K562 (cell line): Measurements from ENCODE around the gene L3MBTL3. TPM values are rescaled to one million over a fixed set of nuclear protein-coding genes. Genes with fewer than 3 reads are reported as not detected.

ENCODE experiments used
- ASH1L ChIP-seq: fragments of 450-650 bp; IDR thresholded peaks from 2 replicates; pipeline ENCODE4 v1.6.1; 2018; ENCODE audit warnings: borderline replicate concordance, mild to moderate bottlenecking, low read depth; ENCODE audit not compliant: partially characterized antibody
- CCNT2 ChIP-seq: IDR thresholded peaks from 2 replicates; pipeline ENCODE4 v1.6.1; 2011; ENCODE audit warnings: borderline replicate concordance, low read depth, mild to moderate bottlenecking, moderate library complexity, mixed read lengths, low read length; ENCODE audit not compliant: insufficient read length; ENCODE audit errors: extremely low read depth
- CEBPB ChIP-seq: fragments of 450-650 bp; IDR thresholded peaks from 2 replicates; pipeline ENCODE4 v1.6.1; 2016; ENCODE audit warnings: missing genetic modification characterization, missing compliant biosample characterization
- EHMT2 ChIP-seq: fragments of 450-650 bp; IDR thresholded peaks from 2 replicates; pipeline ENCODE4 v1.6.1; 2018; ENCODE audit warnings: antibody characterized with exemption
- FIP1L1 ChIP-seq: fragments of 200-400 bp; formaldehyde crosslinking; IDR thresholded peaks from 2 replicates; pipeline ENCODE4 v1.6.1; 2018; ENCODE audit warnings: mild to moderate bottlenecking, low read depth, low read length; ENCODE audit not compliant: poor library complexity, severe bottlenecking
- HDAC3 ChIP-seq: fragments of 450-650 bp; IDR thresholded peaks from 2 replicates; pipeline ENCODE4 v1.6.1; 2018; ENCODE audit warnings: borderline replicate concordance, mild to moderate bottlenecking, moderate library complexity; ENCODE audit not compliant: partially characterized antibody
- HNRNPLL ChIP-seq: fragments of 200-400 bp; formaldehyde crosslinking; IDR thresholded peaks from 2 replicates; pipeline ENCODE4 v1.6.1; 2017; ENCODE audit warnings: low read length, low read depth, mild to moderate bottlenecking; ENCODE audit not compliant: poor library complexity, severe bottlenecking
- NRF1 ChIP-seq, 2 experiments: fragments of 450-650 bp; IDR thresholded peaks in 1 of 2; conservative IDR thresholded peaks in 1 of 2; 2 replicates each; pipeline ENCODE4 v1.6.1; 2014; ENCODE audit warnings: mild to moderate bottlenecking in 2 of 2
- RB1 ChIP-seq: fragments of 450-650 bp; IDR thresholded peaks from 2 replicates; pipeline ENCODE4 v1.6.1; 2017; ENCODE audit warnings: low read depth, mild to moderate bottlenecking
- RBFOX2 ChIP-seq: fragments of 200-400 bp; formaldehyde crosslinking; IDR thresholded peaks from 2 replicates; pipeline ENCODE4 v1.6.1; 2017; ENCODE audit warnings: low read depth, mild to moderate bottlenecking, low read length, moderate library complexity
- ZBED1 ChIP-seq: IDR thresholded peaks from 2 replicates; pipeline ENCODE4 v1.6.1; 2014
- ZNF24 ChIP-seq: fragments of 450-650 bp; IDR thresholded peaks from 2 replicates; pipeline ENCODE4 v1.6.1; 2016
- polyA plus RNA-seq, 8 experiments: library from polyadenylated mRNA; depleted of rRNA in 4 of 8; stranded (reverse) in 5 of 8; unstranded in 3 of 8; fragments of >200 nt; fragmentation: Nextera tagmentation in 2 of 8; fragmentation: Illumina TruSeq in 1 of 8; extraction: Ambion mirVana in 2 of 8; extraction: Trizol in 1 of 8; gene quantifications; 2 replicates each; pipeline versions ENCODE4 v1.2.1 to v1.2.3, GENCODE V29; 2011 to 2014; ENCODE audit warnings: inconsistent platforms in 1 of 8, missing spikeins in 1 of 8
- total RNA-seq, 7 experiments: library from RNA; depleted of rRNA in 6 of 7; stranded (reverse); fragments of >200 nt in 6 of 7; fragmentation: Illumina TruSeq in 2 of 7; extraction: Trizol in 2 of 7; gene quantifications; 2 replicates each; pipeline versions ENCODE4 v1.2.1 to v1.2.3, GENCODE V29; 2011 to 2021; ENCODE audit warnings: low replicate concordance in 1 of 7
- TF ChIP-seq, protein P1 (sequence below): fragments of 200-800 bp; sonication (Bioruptor generic); IDR thresholded peaks from 2 replicates; pipeline ENCODE4 v1.6.1; 2017; ENCODE audit warnings: missing genetic modification characterization, missing compliant biosample characterization
- TF ChIP-seq, protein P2 (sequence below): sonication (generic); formaldehyde crosslinking; IDR thresholded peaks from 2 replicates; pipeline ENCODE4 v1.8.0; 2022; ENCODE audit warnings: mild to moderate bottlenecking, missing genetic modification reagents
- TF ChIP-seq, protein P3 (sequence below): fragments of 450-650 bp; IDR thresholded peaks from one replicate; pipeline ENCODE4 v1.6.1; 2018; ENCODE audit warnings: mild to moderate bottlenecking, moderate library complexity; ENCODE audit not compliant: partially characterized antibody
- TF ChIP-seq, protein P4 (sequence below): sonication (generic); formaldehyde crosslinking; IDR thresholded peaks from 2 replicates; pipeline ENCODE4 v1.8.0; 2022; ENCODE audit warnings: mild to moderate bottlenecking, missing genetic modification reagents

Gene L3MBTL3
- total and polyA plus RNA-seq, 9 of the 15 experiments (the other 6 are each of a cell fraction or from before 2014, with no cell fraction given), result 0.83 to 6.9 (median 5.4) TPM

DNA sequence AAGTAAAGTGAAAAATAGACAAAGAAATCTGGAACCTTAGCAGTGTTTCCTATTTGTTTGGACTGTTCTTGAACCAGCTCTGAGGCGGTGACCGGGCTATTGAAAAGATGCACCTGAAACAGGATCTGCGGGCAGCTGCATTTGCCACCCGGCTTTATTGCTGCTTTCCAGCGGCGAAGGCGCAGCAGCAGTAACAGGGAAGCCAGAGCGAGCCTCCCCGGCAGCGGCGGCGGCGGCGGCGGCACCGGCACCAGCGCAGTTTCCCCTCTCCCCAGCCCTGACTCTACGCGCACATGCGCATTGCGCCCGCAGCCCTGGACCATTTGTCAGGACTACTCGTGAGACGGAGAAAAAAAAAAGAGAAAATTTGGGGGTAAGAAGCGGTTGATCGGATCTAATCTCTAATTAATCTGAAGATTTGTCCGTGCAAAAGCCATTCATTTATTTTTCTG lies at the start of gene L3MBTL3 (continued):
- TF ChIP-seq ZNF24 (peak; percentile 92), NRF1 (conservative IDR thresholded peaks at IDR 0.05 in 1 of 2, IDR thresholded peaks at IDR 0.05 in 1 of 2) (peak; percentile 96 to 97), ASH1L (no peak), HNRNPLL (peak; percentile 99), HDAC3 (peak; percentile 83), CCNT2 (peak; percentile 20), CEBPB (tag) (no peak), RBFOX2 (peak; percentile 63), FIP1L1 (no peak), ZBED1 (no peak), RB1 (0 out of 2 replicates have a peak, but pooled peaks have one; percentile 39), EHMT2 (no peak)
- TF ChIP-seq, protein P1, sequence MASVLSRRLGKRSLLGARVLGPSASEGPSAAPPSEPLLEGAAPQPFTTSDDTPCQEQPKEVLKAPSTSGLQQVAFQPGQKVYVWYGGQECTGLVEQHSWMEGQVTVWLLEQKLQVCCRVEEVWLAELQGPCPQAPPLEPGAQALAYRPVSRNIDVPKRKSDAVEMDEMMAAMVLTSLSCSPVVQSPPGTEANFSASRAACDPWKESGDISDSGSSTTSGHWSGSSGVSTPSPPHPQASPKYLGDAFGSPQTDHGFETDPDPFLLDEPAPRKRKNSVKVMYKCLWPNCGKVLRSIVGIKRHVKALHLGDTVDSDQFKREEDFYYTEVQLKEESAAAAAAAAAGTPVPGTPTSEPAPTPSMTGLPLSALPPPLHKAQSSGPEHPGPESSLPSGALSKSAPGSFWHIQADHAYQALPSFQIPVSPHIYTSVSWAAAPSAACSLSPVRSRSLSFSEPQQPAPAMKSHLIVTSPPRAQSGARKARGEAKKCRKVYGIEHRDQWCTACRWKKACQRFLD (CRISPR knock-in tag), result no peak
- TF ChIP-seq, protein P2, sequence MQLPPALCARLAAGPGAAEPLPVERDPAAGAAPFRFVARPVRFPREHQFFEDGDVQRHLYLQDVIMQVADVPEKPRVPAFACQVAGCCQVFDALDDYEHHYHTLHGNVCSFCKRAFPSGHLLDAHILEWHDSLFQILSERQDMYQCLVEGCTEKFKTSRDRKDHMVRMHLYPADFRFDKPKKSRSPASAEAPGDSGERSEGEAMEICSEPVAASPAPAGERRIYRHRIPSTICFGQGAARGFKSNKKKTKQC (CRISPR knock-in tag), result no peak
- TF ChIP-seq, protein P3, sequence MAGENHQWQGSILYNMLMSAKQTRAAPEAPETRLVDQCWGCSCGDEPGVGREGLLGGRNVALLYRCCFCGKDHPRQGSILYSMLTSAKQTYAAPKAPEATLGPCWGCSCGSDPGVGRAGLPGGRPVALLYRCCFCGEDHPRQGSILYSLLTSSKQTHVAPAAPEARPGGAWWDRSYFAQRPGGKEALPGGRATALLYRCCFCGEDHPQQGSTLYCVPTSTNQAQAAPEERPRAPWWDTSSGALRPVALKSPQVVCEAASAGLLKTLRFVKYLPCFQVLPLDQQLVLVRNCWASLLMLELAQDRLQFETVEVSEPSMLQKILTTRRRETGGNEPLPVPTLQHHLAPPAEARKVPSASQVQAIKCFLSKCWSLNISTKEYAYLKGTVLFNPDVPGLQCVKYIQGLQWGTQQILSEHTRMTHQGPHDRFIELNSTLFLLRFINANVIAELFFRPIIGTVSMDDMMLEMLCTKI, result no peak
- TF ChIP-seq, protein P4, sequence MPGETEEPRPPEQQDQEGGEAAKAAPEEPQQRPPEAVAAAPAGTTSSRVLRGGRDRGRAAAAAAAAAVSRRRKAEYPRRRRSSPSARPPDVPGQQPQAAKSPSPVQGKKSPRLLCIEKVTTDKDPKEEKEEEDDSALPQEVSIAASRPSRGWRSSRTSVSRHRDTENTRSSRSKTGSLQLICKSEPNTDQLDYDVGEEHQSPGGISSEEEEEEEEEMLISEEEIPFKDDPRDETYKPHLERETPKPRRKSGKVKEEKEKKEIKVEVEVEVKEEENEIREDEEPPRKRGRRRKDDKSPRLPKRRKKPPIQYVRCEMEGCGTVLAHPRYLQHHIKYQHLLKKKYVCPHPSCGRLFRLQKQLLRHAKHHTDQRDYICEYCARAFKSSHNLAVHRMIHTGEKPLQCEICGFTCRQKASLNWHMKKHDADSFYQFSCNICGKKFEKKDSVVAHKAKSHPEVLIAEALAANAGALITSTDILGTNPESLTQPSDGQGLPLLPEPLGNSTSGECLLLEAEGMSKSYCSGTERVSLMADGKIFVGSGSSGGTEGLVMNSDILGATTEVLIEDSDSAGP (CRISPR knock-in tag), result no peak
